ENCODE measurements around the gene GRIP1.
A peak's percentile ranks its signal among the peaks of the same experiment; 100 is the strongest.

GRIP1 gene

GRCh38 chr12:66428870-66429269 is 250.0 kb downstream of the GRIP1 start:
- DNase-seq, result no peak

- no peak for DNase-seq
These were observed 250.6 kb downstream of the GRIP1 start for GRCh38 chr12:66428261-66428660.

GRCh38 chr12:66426696-66427095 is 252.2 kb downstream of the GRIP1 start:
- DNase-seq, result no peak

GRCh38 chr12:66423266-66423665 is 255.6 kb downstream of the GRIP1 start:
- no peak for DNase-seq

GRCh38 chr12:66418908-66419307 is 260.0 kb downstream of the GRIP1 start:
- no peak for DNase-seq

GRCh38 chr12:66417217-66417616 is 261.7 kb downstream of the GRIP1 start:
- DNase-seq, result no peak

- no peak for DNase-seq
These were observed 269.5 kb downstream of the GRIP1 start for GRCh38 chr12:66409195-66409871.

- no peak for DNase-seq
These were observed 273.5 kb downstream of the GRIP1 start for GRCh38 chr12:66405395-66405794.

GRCh38 chr12:66403746-66404145 is 275.1 kb downstream of the GRIP1 start:
- DNase-seq, result no peak

- no peak for DNase-seq
These were observed 279.0 kb downstream of the GRIP1 start for GRCh38 chr12:66399911-66400306.

GRCh38 chr12:66398931-66399910 is 279.7 kb downstream of the GRIP1 start:
- no peak for DNase-seq

- DNase-seq, result no peak
These were observed 281.1 kb downstream of the GRIP1 start for GRCh38 chr12:66397574-66398290.

GRCh38 chr12:66393890-66394289 is 285.0 kb downstream of the GRIP1 start:
- DNase-seq, result peak; percentile 24

GRCh38 chr12:66392266-66392915 is 286.5 kb downstream of the GRIP1 start:
- DNase-seq, result no peak

- DNase-seq, result no peak
These were observed 290.4 kb downstream of the GRIP1 start for GRCh38 chr12:66388517-66388916.

- DNase-seq, result no peak
These were observed 291.8 kb downstream of the GRIP1 start for GRCh38 chr12:66387117-66387516.

- no peak for DNase-seq
These were observed 297.9 kb downstream of the GRIP1 start for GRCh38 chr12:66380769-66381535.

- DNase-seq, result no peak
These were observed 299.3 kb downstream of the GRIP1 start for GRCh38 chr12:66379616-66380015.

GRCh38 chr12:66375560-66375959 is 303.3 kb downstream of the GRIP1 start:
- DNase-seq, result no peak

- no peak for DNase-seq
These were observed 306.9 kb downstream of the GRIP1 start for GRCh38 chr12:66371982-66372381.

GRCh38 chr12:66367015-66367667 is 311.7 kb downstream of the GRIP1 start:
- no peak for DNase-seq

Data from NCI-H2227 treated with DMSO at 0.1 percent for 48 hours (cell line).